CD4-positive, alpha-beta T cell treated with Interleukin-2 at 100 ng/mL for 4 hours (primary cell): ENCODE results near the gene MLST8.
A peak's percentile ranks its signal among the peaks of the same experiment; 100 is the strongest.
"Not testable (repeated sequence)": the region's sequence is repeated elsewhere in the genome, so short reads cannot be mapped to it uniquely, and the experiment has no call there.

Source experiments
- DNase-seq: peaks from one replicate; pipeline ENCODE4 v3.0.0-alpha.2; 2020; ENCODE audit warnings: low spot score

Gene MLST8

DNA sequence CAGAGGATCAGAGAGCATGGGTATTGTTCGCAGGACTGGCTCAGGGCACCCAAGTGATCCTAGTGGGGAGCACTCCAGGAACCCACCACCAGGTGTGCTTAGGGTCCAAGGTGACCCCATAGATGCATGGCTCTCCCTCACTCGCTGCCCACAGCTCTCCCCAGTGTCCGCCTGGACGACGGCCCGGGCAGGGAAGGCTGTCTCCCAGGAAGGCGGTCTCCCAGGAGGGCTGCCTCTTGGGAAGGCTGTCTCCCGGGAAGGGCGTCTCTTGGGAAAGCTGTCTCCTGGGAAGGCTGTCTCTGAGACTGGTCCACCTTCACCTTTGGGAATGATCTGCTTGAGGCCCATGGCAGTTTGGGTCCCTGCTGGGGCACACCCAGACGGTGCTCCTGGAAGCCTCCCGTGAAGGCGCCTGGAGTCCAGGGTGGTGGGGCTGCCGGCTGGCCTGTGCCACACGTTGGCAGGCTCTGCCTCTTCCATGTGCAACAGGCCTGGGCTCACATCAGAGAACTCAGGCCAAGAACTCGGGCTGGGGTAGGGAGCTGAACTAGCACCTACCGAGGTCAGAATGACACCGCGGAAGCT lies 41.1 kb downstream of the MLST8 start:
- DNase-seq, result no peak

DNA sequence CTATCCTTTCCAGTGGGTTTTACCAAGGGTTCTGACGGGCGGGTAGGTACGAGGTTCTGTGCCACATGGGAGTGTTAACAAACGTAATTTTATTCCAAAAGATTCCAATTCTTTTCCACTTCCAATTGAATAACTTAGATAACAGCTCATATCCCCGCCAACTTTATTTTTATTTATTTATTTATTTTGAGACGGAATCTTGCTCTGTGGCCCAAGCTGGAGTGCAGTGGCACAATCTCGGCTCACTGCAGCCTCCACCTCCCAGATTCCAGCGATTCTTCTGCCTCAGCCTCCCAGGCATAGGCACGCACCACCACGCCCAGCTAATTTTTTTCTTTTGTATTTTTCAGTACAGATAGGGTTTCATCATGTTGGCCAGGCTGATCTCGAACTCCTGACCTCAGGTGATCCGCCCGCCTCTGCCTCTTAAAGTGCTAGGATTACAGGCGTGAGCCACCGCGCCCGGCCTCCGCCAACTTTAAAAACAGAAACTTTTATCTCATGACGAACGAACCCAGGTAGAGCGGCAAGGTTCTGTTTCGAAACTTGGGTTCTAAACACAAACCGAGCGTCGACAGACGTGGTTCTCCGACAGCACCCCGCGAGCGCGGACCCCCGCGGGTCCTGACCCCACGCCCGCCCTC lies 45.5 kb downstream of the MLST8 start:
- peak; percentile 43 for DNase-seq

DNA sequence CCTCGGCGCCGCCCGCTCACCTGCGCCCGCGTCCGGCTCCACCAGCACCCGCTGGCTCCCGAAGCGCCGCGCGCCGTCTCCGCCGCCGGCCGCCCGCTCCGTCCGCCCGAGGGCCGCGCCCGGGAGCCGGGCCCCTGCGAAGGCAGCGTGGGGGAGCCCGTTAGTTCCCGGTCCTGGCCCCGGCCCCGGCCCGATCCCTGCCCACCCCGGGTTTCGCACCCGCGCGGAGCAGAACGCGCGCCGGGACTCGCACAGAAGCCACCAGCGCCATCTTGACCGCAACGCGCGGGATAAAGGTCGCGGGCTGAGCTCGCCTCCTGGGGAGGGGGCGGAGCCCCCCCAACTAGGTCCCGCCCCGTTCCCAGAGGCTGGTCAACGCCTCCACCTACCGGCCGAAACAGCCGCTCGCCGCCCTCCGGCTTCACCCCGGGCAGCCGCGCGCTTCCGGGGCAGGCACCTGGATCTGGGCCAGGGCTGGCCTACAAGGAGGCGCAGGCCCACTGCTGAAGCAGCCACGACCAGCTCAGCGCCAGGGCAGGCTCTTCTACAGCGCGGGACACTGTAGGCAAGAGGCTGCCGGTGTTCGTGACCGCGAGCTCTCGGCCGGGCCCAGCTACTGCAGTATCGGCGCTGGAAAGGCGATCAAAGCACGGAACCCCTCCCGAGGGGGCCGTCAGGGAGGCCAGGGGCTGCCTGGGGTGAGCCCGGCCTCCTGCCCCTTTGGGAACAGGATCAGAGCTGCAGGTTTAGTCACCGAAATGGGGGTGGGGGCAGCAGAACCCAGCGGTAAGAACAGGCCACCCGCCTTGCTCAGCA lies 46.2 kb downstream of the MLST8 start, which contains the start of gene ECI1:
Gene ECI1, minus strand, starts transcription at position 292 of the 816 bp plus-strand sequence. Its CDS starts 21 bp downstream, at position 271.
- peak; percentile 85 for DNase-seq

GRCh38 chr16:2252806-2253148 lies 47.5 kb downstream of the MLST8 start:
- DNase-seq, result no peak

DNA sequence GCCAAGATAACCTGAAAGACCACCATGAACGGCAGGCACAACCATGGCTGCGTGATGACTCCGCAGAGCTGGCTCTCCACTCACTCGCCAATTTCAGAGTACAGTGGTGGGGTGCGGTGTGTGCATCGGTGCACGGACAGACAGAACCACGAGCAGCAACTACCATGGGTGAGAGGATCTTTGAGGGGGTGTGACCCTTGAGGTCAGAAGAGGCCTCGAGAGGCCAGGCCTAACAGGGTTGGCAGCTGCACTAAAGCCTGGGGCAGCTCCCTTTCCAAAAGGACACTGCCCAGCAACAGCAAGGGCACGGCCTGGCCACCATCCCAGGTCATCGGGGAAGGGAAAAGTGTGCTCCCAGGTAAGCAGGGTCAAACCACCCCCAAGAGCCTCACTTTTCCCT lies 48.0 kb downstream of the MLST8 start:
- no peak for DNase-seq

DNA sequence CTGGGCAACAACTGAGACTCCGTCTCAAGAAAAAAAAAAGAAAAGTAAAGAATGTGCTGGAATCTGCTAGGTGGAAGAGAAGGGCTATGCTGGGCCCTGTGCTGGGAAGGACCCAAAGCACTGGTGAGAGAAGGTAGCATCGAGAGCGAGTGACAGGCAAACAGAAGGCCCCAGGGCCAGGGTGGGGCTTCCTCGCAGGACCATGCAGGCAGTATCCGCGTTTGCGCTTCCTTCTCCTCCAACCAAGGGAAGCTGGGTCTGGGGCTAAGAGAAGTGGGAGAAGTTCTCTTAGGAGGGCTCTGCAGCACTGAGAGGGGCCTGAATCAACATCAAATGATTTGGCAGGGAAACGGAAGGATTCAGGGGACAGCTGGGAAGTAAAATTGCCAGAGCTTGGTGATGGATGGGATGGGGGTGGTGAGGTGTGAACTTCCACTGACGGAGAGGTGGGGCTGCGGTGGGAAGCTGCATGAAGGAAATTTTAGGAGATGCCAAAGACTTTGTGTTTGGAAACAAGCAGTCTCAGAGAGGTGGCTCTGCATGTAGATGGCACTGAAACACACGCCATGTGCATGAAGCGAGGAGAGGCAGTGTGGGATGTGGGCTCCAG lies 51.4 kb downstream of the MLST8 start:
- DNase-seq, result no peak

DNA sequence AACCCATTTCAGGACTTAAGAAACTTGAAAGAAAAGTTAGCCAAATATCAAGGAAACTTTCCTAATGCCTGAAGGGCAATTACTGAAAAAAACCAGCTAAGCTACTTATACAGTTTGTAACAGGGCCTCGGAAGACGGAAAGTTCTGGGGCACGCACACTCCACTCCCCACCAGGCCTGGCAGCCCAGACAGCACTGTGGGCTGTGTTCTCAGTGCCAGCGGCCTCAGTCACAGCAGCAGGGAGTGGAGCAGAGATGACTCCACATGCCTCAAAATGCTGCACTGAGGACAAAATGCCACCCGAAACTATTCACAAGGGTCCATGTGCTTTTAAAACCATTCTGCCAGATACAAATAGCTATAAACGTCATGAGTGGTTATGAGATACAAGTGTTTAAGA lies 52.5 kb downstream of the MLST8 start:
- DNase-seq, result no peak

DNA sequence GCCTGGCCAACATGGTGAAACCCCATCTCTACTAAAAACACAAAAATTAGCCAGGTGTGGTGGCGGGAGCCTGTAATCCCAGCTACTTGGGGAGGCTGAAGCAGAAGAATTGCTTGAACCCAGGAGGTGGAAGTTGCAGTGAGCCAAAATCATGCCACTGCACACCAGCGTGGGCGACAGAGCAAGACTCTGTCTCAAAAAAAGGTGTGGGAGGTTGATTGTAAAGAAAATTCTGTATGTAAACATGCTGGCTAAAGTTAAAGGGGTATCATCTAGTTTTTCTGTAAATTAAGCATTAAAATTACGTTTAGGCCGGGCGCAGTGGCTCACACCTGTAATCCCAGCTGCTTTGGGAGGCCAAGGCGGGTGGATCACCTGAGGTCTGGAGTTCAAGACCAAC lies 53.3 kb downstream of the MLST8 start:
- not testable (repeated sequence) for DNase-seq
